ENCODE measurements around the gene FAAP20.

Gene FAAP20

DNA sequence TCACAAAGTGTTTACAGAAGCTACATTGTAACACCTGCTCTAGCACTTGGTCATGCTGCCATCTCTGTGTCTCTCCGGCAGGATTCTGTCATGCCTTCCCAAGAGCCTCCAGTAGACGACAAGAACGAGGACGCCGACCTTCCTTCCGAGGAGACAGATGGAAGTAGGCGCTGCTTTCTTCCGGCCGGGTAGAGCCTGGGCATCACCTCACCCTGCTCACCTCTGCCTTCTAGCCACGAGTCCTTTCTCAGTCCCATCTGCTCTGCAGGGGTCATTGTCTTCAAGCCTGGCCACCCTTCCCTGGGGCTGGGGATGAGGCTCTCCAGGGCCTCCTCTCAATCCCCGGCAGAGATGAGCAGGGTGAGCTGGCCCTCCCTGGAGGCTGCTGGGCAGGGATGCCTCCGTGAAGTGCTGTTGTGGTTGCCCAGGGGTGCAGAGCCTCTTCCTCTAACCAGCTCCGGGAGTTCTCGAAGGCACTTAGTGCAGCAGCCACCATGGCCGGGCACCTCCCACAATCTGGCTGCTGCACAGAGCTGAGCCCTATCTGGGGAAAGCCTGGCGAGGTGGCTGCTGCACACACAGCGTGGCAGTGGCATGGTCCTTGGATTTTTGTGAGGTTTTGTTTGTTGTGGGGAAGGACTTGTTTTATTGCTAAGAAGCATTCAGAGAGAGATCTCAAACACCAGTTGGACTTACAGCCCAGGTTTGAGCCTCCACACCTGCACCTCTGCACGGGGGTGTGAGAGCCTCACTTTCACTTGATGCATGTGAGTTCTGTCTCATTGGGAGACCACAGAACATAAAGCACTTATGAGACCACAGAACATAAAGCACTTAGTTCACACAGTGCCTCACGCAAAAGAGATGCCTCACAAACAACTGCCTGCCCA is 48.4 kb downstream of the FAAP20 start:
- Histone ChIP-seq H3K4me3 (ENCODE audit: insufficient read depth, low read length, poor library complexity, severe bottlenecking) (no peak overlapping the region), H3K4me2 (ENCODE audit: low read depth, low read length, poor library complexity, severe bottlenecking) (no peak overlapping the region), H3K79me2 (ENCODE audit: insufficient read depth, low read length) (no peaks in the 10 kb centered on the region), H3K27ac (ENCODE audit: low read depth, low read length) (no peak overlapping the region), H3K36me3 (ENCODE audit: low read length) (no peaks in the 10 kb centered on the region), H3K9me3 (ENCODE audit: insufficient read depth, low read length) (no peaks in the 10 kb centered on the region), H3K9me2 (replicated peaks; ENCODE audit: insufficient read depth, low read length) (no peaks in the 10 kb centered on the region), H3K9ac (ENCODE audit: low read length) (no peak overlapping the region), H3F3A (ENCODE audit: insufficient read depth) (no peaks in the 10 kb centered on the region), H3K27me3 (ENCODE audit: low read length) (no peaks in the 10 kb centered on the region), H2AFZ (ENCODE audit: low read depth, low read length, severe bottlenecking) (no peak overlapping the region), H4K20me1 (ENCODE audit: low read depth, low read length) (no peaks in the 10 kb centered on the region)
- TF ChIP-seq EZH2phosphoT487 (conservative IDR thresholded peaks at IDR 0.05; ENCODE audit: low read length) (no peak), CTCF (IDR thresholded peaks at IDR 0.05; ENCODE audit: insufficient read depth, low read length, poor library complexity, severe bottlenecking) (no peak)

GRCh38 chr1:2144501-2145090 is 50.0 kb downstream of the FAAP20 start:
- H3F3A ChIP-seq (ENCODE audit: insufficient read depth): no peaks in the 10 kb centered on the region
- no peak overlapping the region for H3K4me3 ChIP-seq (ENCODE audit: insufficient read depth, low read length, poor library complexity, severe bottlenecking)
- no peak overlapping the region for H3K27ac ChIP-seq (ENCODE audit: low read depth, low read length)
- no peak overlapping the region for H3K4me2 ChIP-seq (ENCODE audit: low read depth, low read length, poor library complexity, severe bottlenecking)
- H2AFZ ChIP-seq (ENCODE audit: low read depth, low read length, severe bottlenecking): no peak overlapping the region
- no peaks in the 10 kb centered on the region for H3K79me2 ChIP-seq (ENCODE audit: insufficient read depth, low read length)
- no peaks in the 10 kb centered on the region for H4K20me1 ChIP-seq (ENCODE audit: low read depth, low read length)
- H3K9me2 ChIP-seq (replicated peaks; ENCODE audit: insufficient read depth, low read length): no peaks in the 10 kb centered on the region
- TF ChIP-seq EZH2phosphoT487 (conservative IDR thresholded peaks at IDR 0.05; ENCODE audit: low read length) (no peak), CTCF (IDR thresholded peaks at IDR 0.05; ENCODE audit: insufficient read depth, low read length, poor library complexity, severe bottlenecking) (no peak)
- no peaks in the 10 kb centered on the region for H3K27me3 ChIP-seq (ENCODE audit: low read length)
- no peak overlapping the region for H3K9ac ChIP-seq (ENCODE audit: low read length)
- no peaks in the 10 kb centered on the region for H3K36me3 ChIP-seq (ENCODE audit: low read length)
- H3K9me3 ChIP-seq (ENCODE audit: insufficient read depth, low read length): no peaks in the 10 kb centered on the region

GRCh38 chr1:2143814-2144500 is 50.6 kb downstream of the FAAP20 start:
- H3K4me3 ChIP-seq (ENCODE audit: insufficient read depth, low read length, poor library complexity, severe bottlenecking): no peak overlapping the region
- H3K36me3 ChIP-seq (ENCODE audit: low read length): no peaks in the 10 kb centered on the region
- H2AFZ ChIP-seq (ENCODE audit: low read depth, low read length, severe bottlenecking): no peak overlapping the region
- H3K9me2 ChIP-seq (replicated peaks; ENCODE audit: insufficient read depth, low read length): no peaks in the 10 kb centered on the region
- no peak overlapping the region for H3K4me2 ChIP-seq (ENCODE audit: low read depth, low read length, poor library complexity, severe bottlenecking)
- H3K79me2 ChIP-seq (ENCODE audit: insufficient read depth, low read length): no peaks in the 10 kb centered on the region
- H3K27me3 ChIP-seq (ENCODE audit: low read length): no peaks in the 10 kb centered on the region
- H3K9ac ChIP-seq (ENCODE audit: low read length): no peak overlapping the region
- no peaks in the 10 kb centered on the region for H4K20me1 ChIP-seq (ENCODE audit: low read depth, low read length)
- TF ChIP-seq CTCF (IDR thresholded peaks at IDR 0.05; ENCODE audit: insufficient read depth, low read length, poor library complexity, severe bottlenecking): no peak
- no peak for TF ChIP-seq EZH2phosphoT487 (conservative IDR thresholded peaks at IDR 0.05; ENCODE audit: low read length)
- H3F3A ChIP-seq (ENCODE audit: insufficient read depth): no peaks in the 10 kb centered on the region
- no peaks in the 10 kb centered on the region for H3K9me3 ChIP-seq (ENCODE audit: insufficient read depth, low read length)
- no peak overlapping the region for H3K27ac ChIP-seq (ENCODE audit: low read depth, low read length)
